Thyroid gland (tissue), 4 donors: ENCODE results near the gene CHRND. TPM values are rescaled to one million over a fixed set of nuclear protein-coding genes. Genes with fewer than 3 reads are reported as not detected.

Experiments
- total RNA-seq, 4 donors: library from RNA; depleted of rRNA; stranded (reverse); fragments of >200 nt; gene quantifications; one replicate each; pipeline ENCODE4 v1.2.3, GENCODE V29; 2016

CHRND gene
- total RNA-seq, 4 donors from 2014 or later: not detected

Other genes with a start within 250 kb of the CHRND start
- gene ALPP, start 147.4 kb upstream of the CHRND start, total RNA-seq: not detected
- not detected for gene ALPG, start 119.3 kb upstream of the CHRND start, total RNA-seq
- not detected for gene ALPI, start 70.0 kb upstream of the CHRND start, total RNA-seq
- 1 to 10 TPM in 2 of 4 donors, under 1 TPM in 2; 0.11 to 1.5 (median 1.2) TPM for gene ECEL1, start 38.3 kb upstream of the CHRND start, total RNA-seq
- not detected for gene PRSS56, start 5.8 kb upstream of the CHRND start, total RNA-seq
- not detected for gene CHRNG, start 13.5 kb downstream of the CHRND start, total RNA-seq
- 10 to 100 TPM in 1 of 4 donors, 1 to 10 TPM in 3; 6.7 to 11.6 (median 6.9) TPM for gene TIGD1, start 24.4 kb downstream of the CHRND start, total RNA-seq
- gene EIF4E2, start 24.5 kb downstream of the CHRND start, total RNA-seq: 10 to 100 TPM; 50.7 to 59.6 (median 54.4) TPM
- 10 to 100 TPM in 3 of 4 donors, 1 to 10 TPM in 1; 6.9 to 17.5 (median 14.8) TPM for gene EFHD1, start 107.4 kb downstream of the CHRND start, total RNA-seq
- 100 to 1,000 TPM in 2 of 4 donors, 10 to 100 TPM in 2; 88.7 to 138 (median 101) TPM for gene GIGYF2, start 171.2 kb downstream of the CHRND start, total RNA-seq